ENCODE results near the gene TMEM59. TPM values are rescaled to one million over a fixed set of nuclear protein-coding genes. Genes with fewer than 3 reads are reported as not detected.
"Not testable (repeated sequence)": the region's sequence is repeated elsewhere in the genome, so short reads cannot be mapped to it uniquely, and the experiment has no call there.

TMEM59 gene
- total RNA-seq, 4 donors from 2014 or later, result 156 to 248 (median 224) TPM

DNA sequence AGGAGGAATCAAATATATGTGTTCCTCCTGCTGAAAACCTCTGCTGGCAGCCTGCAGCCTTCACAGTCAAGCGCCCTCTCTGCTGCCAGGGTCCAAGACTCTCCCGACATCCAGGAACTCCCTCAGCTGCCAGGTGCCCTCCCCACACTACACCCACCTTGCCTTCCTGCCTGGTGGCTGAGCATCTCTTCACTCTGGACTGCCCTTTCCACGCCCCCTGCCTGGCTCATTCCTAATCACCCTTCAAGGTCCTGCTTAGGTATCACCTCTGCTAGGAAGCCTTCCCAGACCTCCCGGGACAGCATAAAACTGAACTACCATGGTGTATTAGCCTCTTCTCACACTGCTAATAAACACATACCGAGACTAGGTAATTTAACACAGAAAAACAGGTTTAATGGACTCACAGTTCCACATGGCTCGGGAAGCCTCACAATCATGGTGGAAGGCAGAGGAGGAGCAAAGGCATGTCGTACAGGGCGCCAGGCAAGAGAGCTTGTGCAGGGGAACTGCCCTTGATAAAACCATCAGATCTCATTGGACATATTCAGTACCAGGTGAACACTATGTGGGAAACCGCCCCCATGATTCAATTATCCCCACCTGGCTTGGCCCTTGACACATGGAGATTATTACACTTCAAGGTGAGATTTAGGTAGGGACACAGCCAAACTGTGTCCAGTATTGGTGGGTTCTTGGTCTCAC is 50.3 kb downstream of the TMEM59 start:
- no peaks in the 10 kb centered on the region for H3K27me3 ChIP-seq
- no peak for ATAC-seq
- no peaks in the 10 kb centered on the region for H3K36me3 ChIP-seq
- intact Hi-C loops (cut with DNase I; ENCODE audit: low total_unique reads), result no loop called here
- no peak overlapping the region for H3K4me3 ChIP-seq
- no peak for TF ChIP-seq POLR2A (IDR thresholded peaks at IDR 0.05)
- TF ChIP-seq, protein P1, sequence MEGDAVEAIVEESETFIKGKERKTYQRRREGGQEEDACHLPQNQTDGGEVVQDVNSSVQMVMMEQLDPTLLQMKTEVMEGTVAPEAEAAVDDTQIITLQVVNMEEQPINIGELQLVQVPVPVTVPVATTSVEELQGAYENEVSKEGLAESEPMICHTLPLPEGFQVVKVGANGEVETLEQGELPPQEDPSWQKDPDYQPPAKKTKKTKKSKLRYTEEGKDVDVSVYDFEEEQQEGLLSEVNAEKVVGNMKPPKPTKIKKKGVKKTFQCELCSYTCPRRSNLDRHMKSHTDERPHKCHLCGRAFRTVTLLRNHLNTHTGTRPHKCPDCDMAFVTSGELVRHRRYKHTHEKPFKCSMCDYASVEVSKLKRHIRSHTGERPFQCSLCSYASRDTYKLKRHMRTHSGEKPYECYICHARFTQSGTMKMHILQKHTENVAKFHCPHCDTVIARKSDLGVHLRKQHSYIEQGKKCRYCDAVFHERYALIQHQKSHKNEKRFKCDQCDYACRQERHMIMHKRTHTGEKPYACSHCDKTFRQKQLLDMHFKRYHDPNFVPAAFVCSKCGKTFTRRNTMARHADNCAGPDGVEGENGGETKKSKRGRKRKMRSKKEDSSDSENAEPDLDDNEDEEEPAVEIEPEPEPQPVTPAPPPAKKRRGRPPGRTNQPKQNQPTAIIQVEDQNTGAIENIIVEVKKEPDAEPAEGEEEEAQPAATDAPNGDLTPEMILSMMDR (IDR thresholded peaks at IDR 0.05 in 4 of 5, conservative IDR thresholded peaks at IDR 0.05 in 1 of 5), result no peak
- H3K4me1 ChIP-seq, result no peaks in the 10 kb centered on the region
- no peak overlapping the region for H3K27ac ChIP-seq
- DNase-seq, result no peak
- no peaks in the 10 kb centered on the region for H3K9me3 ChIP-seq
- in situ Hi-C loops (cut with MboI; ENCODE audit: low sequenced_read_pairs in 4 of 4), result no loop called here

DNA sequence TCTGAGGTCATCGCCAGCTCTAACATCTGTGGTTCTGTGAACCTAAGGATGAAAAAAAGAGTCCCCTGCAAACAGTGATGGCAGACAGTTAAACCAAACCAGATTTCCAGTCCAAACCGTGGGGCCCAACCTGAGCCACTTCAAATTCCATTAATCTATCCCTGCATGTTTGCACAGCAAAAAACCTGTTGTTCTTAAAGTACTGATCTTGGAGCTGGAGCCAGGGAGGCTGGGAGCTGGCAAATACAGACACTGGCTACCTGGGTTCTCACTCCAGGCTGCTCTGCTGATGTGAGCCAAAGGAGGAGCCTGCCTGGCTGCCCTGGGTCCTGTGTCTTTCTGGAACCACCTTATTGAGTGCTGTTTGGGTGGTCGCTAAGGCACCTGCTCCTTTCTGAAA is 51.4 kb downstream of the TMEM59 start:
- TF ChIP-seq, protein P1 (IDR thresholded peaks at IDR 0.05 in 4 of 5, conservative IDR thresholded peaks at IDR 0.05 in 1 of 5), result no peak
- no peak for TF ChIP-seq POLR2A (IDR thresholded peaks at IDR 0.05)
- no peaks in the 10 kb centered on the region for H3K9me3 ChIP-seq
- ATAC-seq (no peak), DNase-seq (no peak)
- no peak overlapping the region for H3K27ac ChIP-seq
- no peaks in the 10 kb centered on the region for H3K36me3 ChIP-seq
- no peaks in the 10 kb centered on the region for H3K4me1 ChIP-seq
- no peaks in the 10 kb centered on the region for H3K27me3 ChIP-seq
- H3K4me3 ChIP-seq, result no peak overlapping the region
- in situ Hi-C loops (cut with MboI; ENCODE audit: low sequenced_read_pairs in 4 of 4) (no loop called here), intact Hi-C loops (cut with DNase I; ENCODE audit: low total_unique reads) (no loop called here)

DNA sequence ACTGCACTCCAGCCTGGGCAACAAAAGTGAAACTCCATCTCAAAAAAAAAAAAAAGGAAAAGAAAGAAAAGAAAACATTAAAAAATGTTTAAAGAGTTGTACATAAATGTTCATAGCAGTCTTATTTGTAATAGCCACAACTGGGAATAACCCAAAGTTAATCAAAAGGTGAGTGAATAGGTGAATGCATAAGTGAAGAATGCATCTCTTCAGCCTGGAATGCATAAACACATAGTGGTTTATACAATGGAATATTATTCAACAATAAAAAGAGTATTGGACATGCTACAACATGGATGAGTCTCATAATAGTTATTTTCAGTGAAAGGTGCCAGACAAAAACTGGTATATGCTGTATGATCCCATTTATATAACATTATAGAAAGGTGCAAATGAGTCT is 53.1 kb downstream of the TMEM59 start:
- no peak for TF ChIP-seq POLR2A (IDR thresholded peaks at IDR 0.05)
- TF ChIP-seq, protein P1 (IDR thresholded peaks at IDR 0.05 in 4 of 5, conservative IDR thresholded peaks at IDR 0.05 in 1 of 5), result no peak
- ATAC-seq (no peak), DNase-seq (no peak)
- intact Hi-C loops (cut with DNase I; ENCODE audit: low total_unique reads) (no loop called here), in situ Hi-C loops (cut with MboI; ENCODE audit: low sequenced_read_pairs in 4 of 4) (no loop called here)
- H3K27me3 ChIP-seq, result no peaks in the 10 kb centered on the region
- no peaks in the 10 kb centered on the region for H3K36me3 ChIP-seq
- no peak overlapping the region for H3K4me3 ChIP-seq
- H3K27ac ChIP-seq, result no peak overlapping the region
- H3K9me3 ChIP-seq, result no peaks in the 10 kb centered on the region
- H3K4me1 ChIP-seq, result no peaks in the 10 kb centered on the region

DNA sequence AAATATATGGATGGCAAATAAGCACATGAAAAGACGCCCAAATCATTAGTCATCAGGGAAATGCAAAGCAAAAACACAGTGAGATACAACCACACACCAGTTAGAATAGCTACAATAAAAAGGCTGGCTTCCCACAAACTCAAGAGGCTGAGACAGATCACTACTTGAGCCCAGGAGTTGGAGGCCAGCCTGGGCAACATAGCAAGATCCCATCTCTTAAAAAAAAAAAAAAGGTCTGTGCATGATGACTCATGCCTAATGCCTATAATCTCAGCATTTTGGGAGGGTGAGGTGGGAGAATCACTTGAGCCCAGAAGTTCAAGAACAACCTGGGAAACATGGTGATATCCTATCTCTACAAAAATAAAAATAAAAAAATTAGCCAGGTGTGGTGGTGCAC is 54.8 kb downstream of the TMEM59 start:
- no peak for DNase-seq
- intact Hi-C loops (cut with DNase I; ENCODE audit: low total_unique reads), result no loop called here
- H3K4me1 ChIP-seq, result no peaks in the 10 kb centered on the region
- H3K4me3 ChIP-seq, result no peak overlapping the region
- TF ChIP-seq POLR2A (IDR thresholded peaks at IDR 0.05), result no peak
- TF ChIP-seq, protein P1 (IDR thresholded peaks at IDR 0.05 in 4 of 5, conservative IDR thresholded peaks at IDR 0.05 in 1 of 5), result no peak
- no peaks in the 10 kb centered on the region for H3K9me3 ChIP-seq
- no peaks in the 10 kb centered on the region for H3K36me3 ChIP-seq
- no peaks in the 10 kb centered on the region for H3K27me3 ChIP-seq
- in situ Hi-C loops (cut with MboI; ENCODE audit: low sequenced_read_pairs in 4 of 4), result no loop called here
- no peak for ATAC-seq
- H3K27ac ChIP-seq, result no peak overlapping the region

DNA sequence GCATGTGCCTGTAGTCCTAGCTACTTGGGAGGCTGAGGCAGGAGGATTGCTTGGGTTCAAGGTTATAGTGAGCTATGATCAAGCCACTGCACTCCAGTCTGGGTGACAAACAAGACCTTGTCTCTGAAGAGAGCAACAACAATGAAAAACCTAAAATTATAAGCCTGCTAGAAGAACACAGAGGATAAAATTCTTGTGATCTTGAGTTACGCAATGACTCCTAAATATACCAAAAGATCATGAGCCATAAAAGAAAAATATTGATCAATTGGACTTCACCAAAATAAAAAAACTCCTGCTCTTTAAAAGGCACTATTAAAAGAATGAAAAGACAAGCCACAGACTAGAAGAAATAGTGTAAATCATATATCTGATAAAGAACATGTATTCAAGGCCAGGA is 57.3 kb downstream of the TMEM59 start:
- Histone ChIP-seq H3K4me1 (no peaks in the 10 kb centered on the region), H3K4me3 (no peak overlapping the region), H3K27me3 (no peaks in the 10 kb centered on the region), H3K27ac (no peak overlapping the region), H3K9me3 (no peaks in the 10 kb centered on the region), H3K36me3 (no peaks in the 10 kb centered on the region)
- no peak for DNase-seq
- in situ Hi-C loops (cut with MboI; ENCODE audit: low sequenced_read_pairs in 4 of 4) (no loop called here), intact Hi-C loops (cut with DNase I; ENCODE audit: low total_unique reads) (no loop called here)
- no peak for ATAC-seq
- TF ChIP-seq, protein P1 (IDR thresholded peaks at IDR 0.05 in 4 of 5, conservative IDR thresholded peaks at IDR 0.05 in 1 of 5), result no peak
- no peak for TF ChIP-seq POLR2A (IDR thresholded peaks at IDR 0.05)

DNA sequence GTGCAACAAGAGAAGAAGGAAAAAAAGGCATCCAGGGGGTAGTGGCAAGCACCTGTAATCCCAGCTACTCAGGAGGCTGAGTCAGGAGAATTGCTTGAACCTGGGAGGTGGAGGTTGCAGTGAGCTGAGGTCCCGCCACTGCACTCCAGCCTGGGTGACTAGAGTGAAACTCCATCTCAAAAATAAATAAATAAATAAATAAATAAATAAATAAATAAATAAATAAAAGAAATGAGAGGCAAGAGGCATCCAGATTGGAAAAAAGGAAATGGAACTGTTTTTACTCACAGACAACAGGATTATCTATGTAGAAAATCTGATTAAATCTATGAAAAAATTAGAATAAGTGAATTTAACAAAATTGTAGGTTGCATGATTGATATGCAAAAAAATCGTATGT is 58.5 kb downstream of the TMEM59 start:
- H3K27me3 ChIP-seq; H3K27ac ChIP-seq; ATAC-seq; H3K9me3 ChIP-seq; DNase-seq; H3K4me3 ChIP-seq; H3K4me1 ChIP-seq; H3K36me3 ChIP-seq; in situ Hi-C loops (cut with MboI; ENCODE audit: low sequenced_read_pairs in 4 of 4); intact Hi-C loops (cut with DNase I; ENCODE audit: low total_unique reads): not testable (repeated sequence)

Measured in gastrocnemius medialis (tissue), 4 donors.